Cortex of kidney (tissue), 1 donor: ENCODE data around the gene FAM163B.

Experiments
- DNase-seq: peaks from one replicate; lab custom pipeline; 2025; lab: John Stamatoyannopoulos, UW

FAM163B gene

GRCh38 chr9:133599470-133600173 lies 9.6 kb downstream of the FAM163B start:
- DNase-seq = no peak

GRCh38 chr9:133598978-133599377 lies 10.2 kb downstream of the FAM163B start:
- DNase-seq = no peak

- no peak for DNase-seq
Measured at GRCh38 chr9:133597316-133597957, 11.8 kb downstream of the FAM163B start.

GRCh38 chr9:133595910-133596309 lies 13.3 kb downstream of the FAM163B start:
- no peak for DNase-seq

GRCh38 chr9:133594310-133594709 lies 14.9 kb downstream of the FAM163B start:
- no peak for DNase-seq

GRCh38 chr9:133593587-133594253 lies 15.5 kb downstream of the FAM163B start:
- no peak for DNase-seq

- DNase-seq = no peak
Measured at GRCh38 chr9:133592731-133593409, 16.3 kb downstream of the FAM163B start.

- DNase-seq = no peak
Measured at GRCh38 chr9:133591985-133592384, 17.2 kb downstream of the FAM163B start.

- no peak for DNase-seq
Measured at GRCh38 chr9:133591116-133591910, 17.9 kb downstream of the FAM163B start.

GRCh38 chr9:133590231-133590855 lies 18.8 kb downstream of the FAM163B start:
- no peak for DNase-seq

GRCh38 chr9:133589454-133590227 lies 19.5 kb downstream of the FAM163B start:
- no peak for DNase-seq

- DNase-seq = no peak
Measured at GRCh38 chr9:133587466-133587865, 21.7 kb downstream of the FAM163B start.

- no peak for DNase-seq
Measured at GRCh38 chr9:133587051-133587450, 22.1 kb downstream of the FAM163B start.

- no peak for DNase-seq
Measured at GRCh38 chr9:133585481-133586351, 23.5 kb downstream of the FAM163B start.

- no peak for DNase-seq
Measured at GRCh38 chr9:133584559-133585476, 24.4 kb downstream of the FAM163B start.

- no peak for DNase-seq
Measured at GRCh38 chr9:133584167-133584558, 25.0 kb downstream of the FAM163B start.

GRCh38 chr9:133583586-133583985 lies 25.6 kb downstream of the FAM163B start:
- no peak for DNase-seq

GRCh38 chr9:133583111-133583510 lies 26.1 kb downstream of the FAM163B start:
- no peak for DNase-seq
